HG03045 (cell line): ENCODE measurements around the gene ANKRD28.
"Not testable (repeated sequence)": the region's sequence is repeated elsewhere in the genome, so short reads cannot be mapped to it uniquely, and the experiment has no call there.

ENCODE experiments used
- ATAC-seq: cut with Tn5 transposase; IDR thresholded peaks from one replicate; pipeline ENCODE4 v1.9.1; 2021; ENCODE audit warnings: mild to moderate bottlenecking, moderate library complexity; ENCODE audit not compliant: unreplicated experiment

The ANKRD28 gene

DNA sequence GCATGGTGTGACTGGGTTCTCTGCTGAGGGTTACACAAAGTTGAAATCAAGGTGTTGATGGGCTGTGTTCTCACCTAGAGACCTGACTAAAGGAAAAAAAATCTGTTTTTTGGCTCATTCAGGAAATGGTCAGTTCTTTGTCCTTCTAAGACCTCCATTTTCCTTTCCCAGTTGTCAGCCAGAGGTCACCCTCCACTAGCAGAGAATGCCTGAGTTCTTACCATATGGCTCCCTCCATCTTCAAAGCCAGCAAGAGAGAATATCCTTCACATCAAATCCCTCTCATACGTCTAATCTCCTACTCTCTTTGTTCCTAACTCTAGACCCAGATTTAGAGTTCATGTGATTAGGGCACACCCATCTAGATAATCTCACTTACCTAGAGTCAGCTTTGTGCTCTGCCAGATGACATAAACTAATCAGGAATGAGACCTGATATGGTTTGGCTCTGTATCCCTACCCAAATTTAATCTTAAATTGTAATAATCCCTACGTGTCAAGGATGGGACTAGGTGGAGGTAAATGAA, 19.4 kb downstream of the ANKRD28 start:
- ATAC-seq, result no peak

DNA sequence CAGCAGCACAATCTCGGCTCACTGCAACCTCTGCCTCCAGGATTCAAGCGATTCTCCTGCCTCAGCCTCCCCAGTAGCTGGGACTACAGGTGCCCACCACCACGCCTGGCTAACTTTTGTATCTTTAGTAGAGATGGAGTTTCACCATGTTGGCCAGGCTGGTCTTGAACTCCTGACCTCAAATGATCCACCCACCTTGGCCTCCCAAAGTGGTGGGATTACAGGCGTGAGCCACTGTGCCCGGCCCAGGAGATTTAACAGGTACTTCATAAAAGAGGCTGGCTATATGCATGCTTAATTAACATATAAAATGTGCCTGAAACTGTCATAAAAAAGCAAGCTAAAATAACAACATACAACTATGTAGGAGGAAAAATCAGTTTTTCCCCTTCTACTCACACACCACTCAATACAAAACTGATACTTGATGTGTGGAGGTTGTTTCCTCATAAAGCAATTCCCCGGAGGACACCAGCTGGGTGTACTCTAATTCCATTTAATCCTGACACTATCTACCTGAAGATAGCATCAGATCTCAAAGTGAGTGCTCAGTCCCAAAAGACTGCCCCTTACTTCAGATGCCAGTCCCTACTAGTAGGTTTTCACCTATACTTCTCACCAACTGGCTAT, 22.7 kb downstream of the ANKRD28 start:
- ATAC-seq, result peak; percentile 78

DNA sequence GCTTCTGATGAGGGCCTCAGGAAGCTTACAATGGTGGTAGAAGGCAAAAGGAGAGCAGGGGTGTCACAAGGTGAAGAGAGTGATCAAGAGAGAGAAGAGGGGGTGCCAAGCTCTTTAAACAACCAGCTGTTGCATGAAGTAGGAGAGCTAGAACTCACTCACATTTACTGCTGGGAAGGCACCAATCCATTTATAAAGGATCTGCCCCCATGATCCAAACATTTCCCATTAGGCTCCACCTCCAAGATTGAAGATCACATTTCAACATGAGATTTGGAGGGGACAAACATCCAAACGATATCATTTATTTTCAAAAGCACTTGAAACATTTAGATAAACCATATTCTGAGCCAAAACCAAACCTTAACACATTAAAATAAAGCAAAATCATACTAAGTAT, 26.3 kb downstream of the ANKRD28 start:
- no peak for ATAC-seq

DNA sequence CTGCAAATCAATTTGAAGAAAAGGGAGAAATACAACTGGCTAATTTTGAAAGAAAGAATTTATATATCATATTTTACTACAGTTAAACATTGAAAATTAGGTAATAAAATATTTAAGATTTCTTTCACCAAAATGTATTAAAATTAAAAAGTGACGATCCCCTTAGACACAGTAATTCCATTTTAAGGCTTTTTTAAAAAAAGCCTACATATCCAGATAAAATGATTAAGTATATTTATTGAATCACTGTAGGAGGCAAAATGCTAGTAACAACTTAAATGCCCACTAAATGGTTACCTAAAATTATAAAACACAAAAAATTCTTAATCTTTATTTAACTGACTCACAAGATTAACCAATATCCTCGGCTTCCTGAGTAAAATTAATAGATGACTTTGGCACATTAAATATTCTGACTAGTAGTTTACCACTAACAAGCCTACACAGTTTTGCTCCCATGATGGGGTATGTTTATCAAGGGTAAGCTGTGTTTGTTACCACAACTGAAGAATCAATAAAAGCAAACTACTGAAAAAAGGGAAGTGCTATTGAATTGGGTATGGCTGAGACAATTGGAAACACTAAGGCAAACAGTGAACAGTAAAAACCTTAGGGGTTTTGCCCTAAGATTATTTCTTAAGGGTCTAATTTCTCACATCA, 28.4 kb downstream of the ANKRD28 start:
- ATAC-seq, result no peak

DNA sequence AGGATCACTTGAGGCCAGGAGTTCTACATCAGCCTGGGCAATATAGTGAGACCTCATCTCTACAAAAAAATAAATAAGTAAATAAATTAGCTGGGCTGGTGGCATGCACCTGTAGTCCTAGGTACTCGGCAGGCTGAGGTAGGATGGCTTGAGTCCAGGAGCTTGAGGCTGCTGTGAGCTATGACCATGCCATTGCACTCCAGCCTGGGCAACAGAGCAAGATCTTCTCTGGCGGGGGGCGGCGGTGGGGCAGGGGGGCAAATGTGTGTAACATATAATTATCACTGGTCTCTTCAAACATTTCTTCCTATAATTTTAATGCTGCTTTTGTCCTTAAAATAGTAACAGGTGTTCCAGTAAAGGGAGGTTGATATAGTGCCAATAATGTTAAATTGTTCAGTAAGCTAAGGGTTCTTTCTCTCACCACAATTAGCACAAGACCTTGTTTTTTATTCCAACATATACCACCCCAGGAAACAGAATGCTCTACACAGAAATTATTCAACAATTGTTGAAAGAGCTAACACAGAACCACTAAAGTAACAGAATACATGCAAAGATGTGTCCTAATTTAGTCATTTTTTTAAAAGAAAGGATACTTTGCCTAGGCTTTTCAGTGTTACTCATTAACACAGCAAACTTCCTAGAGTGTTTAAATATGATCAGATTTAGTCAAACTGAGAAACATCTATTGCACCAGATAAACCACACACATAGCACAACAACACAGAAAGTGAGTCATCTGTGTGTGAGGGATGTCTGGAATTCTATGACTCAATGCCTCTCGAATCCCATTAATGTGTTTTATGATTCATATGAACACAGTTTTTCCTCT, 29.1 kb downstream of the ANKRD28 start:
- ATAC-seq, result peak; percentile 82

DNA sequence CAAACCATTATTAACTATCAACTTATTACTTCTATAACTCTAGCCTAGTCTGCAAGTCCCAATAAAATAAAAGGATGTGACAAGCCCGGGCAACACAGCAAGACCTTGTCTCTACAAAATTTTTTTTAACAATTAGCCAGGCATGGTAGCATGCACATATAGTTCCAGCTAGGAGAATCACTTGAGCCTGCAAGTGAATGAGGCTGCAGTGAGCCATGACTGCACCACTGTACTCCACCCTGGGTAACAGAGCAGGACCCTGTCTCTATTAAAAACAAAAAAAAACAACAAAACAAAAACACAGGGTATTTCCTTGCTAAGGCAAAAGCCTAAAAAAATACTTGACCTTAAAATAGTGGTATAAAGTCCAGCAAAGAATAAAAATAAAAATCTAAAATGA, 31.4 kb downstream of the ANKRD28 start:
- ATAC-seq, result no peak

DNA sequence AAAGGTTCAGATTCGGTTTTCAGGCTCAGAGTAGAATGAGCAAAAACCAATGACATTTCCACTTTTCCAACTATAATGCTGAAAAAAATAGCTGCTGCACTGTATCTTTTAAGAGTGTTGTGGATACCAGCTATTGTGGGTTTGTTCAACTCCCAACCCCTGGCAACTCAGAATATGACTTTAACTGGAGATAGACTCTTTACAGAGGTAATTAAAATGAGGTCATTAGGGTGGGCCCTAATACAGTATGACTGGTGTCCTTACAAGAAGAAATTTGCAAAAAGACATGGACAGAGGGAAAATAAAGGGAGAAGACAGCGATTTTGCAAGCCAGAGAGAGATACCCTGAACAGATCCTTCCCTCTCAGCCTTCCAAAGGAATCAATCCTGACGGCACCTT, 39.5 kb downstream of the ANKRD28 start:
- ATAC-seq, result no peak

DNA sequence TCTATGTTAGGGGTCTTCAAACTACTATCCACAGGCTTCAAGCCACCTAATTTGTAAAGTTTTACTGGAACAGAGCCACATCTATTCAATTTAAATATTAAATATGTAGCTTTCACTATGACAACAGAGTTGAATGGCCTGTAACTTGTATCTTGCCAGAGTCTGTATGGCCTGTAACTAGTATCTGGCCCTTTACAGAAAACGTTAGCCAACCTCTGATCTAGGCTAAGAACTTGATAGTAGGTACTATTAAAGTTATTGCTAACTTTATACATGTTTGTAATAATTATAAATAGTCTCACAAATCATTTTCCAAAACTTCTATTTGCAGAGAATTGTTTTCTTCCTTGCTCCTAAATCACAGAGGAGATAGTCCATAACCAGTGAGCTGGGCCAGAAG, 40.0 kb downstream of the ANKRD28 start:
- no peak for ATAC-seq

DNA sequence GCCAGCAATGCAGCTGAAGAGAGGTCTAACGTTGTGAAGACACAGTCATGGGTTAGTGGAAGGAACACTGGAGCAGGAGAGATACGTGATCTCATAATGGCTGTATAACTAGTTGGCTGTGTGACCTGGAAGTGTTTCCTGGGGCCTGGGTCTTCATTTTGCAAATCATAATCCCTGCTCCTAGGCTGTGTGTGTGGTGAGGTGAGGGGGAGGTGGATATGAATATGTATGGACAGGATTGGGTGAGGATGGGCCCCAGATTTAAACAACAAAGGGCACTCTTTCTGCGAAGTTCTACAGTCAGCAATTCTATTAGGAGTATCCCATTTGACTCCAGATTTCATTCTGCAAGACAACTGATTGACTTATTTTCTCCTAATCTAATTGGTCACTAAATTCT, 41.3 kb downstream of the ANKRD28 start:
- ATAC-seq, result no peak

DNA sequence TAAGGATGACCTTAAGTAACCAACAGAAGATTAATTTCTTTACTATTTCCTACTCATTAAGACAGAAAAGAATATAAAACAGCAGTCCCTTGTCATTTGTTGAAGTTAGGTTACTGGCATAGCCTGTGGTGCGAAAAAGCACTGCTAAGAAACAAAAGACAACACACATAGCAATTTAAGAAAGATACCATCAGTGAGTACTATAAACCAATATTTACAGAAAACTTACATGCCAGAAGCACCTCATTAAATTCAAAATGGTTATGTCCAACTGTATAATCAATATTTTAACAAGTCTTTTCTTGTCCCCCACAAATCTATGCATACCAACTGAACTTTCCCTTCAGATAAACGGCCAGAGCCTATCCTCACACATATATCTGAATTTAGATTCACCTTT, 42.0 kb downstream of the ANKRD28 start:
- ATAC-seq, result no peak

DNA sequence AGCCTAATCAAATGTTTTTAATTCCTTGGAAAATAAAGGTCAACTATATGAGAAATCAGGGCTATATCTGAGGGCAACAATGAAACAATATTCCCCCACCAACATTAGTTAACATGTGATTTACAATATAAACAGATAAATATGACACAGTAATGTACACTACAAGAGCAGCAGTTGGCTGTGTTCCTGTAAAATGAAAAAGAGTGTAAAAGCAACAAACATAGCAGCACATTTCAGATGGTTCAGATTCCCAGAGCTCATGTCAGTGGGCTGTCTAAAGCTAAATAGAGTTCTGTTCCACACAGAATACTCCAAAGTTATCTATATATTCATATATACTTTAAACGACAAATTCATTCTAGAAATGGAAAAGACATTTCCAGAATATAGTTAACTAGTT, 42.6 kb downstream of the ANKRD28 start:
- ATAC-seq, result no peak

DNA sequence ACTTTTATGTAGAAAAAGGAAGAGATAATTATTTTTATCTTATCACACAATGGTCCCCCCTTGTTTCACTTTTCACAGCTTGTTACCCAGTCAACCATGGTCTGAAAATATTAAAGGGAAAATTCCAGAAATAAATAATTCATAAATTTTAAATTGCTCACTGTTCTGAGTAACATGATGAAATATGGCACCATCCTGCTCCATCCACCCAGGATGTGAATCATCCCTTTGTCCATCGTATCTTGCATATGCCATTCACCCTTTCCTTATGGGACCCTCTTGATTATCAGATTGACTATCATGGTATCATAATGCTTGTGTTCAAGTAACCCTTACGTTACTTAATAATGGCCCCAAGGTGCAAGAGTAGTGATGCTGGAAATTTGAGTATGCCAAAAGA, 43.7 kb downstream of the ANKRD28 start:
- no peak for ATAC-seq

DNA sequence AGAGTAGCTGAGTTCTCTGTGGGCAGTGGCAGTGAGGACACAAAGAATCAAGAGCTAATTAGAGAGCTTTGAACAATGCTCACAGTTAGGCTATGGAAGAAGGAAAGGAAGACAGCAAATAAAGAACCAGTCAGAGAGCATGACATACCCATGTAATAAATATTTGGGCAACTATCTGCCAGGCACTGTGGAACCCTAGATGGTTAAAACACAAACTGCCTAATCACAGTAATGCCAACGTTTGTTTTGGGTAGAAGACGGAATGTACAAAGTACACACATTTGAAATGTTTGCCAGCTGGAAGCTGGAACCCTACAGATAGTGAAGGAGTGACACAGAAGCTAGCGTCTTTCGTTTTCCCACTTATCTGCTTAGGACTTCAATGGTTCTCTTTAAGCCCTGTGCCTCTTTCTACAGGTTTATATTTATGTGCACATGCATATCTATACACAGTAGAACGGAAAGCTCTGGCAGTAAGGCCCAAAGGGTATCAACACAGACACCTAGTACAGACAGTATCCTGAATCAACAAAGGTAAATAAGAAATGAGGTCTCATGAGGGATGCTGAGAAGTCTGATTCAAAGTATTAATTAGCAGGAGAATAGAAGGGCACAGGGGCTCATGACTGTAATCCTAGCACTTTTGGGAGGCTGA, 44.6 kb downstream of the ANKRD28 start:
- ATAC-seq, result no peak

DNA sequence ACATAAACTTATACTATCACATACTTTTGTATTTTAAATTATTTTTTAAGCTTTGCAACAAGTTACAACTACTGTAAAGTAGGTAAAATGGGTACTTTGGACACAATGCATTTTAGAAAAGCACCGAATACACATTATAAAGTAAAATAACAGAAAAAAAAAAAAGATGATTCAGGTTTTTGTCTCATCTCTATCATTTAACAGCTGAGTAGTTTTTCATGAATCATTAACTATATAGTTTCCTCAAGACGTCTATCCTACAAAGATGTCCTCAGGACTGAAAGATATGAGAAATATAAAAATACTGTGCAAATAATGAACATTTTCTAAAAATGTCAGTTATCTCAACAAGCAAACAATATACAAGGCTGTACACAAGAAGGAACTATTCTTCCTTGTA, 46.9 kb downstream of the ANKRD28 start:
- ATAC-seq, result no peak

DNA sequence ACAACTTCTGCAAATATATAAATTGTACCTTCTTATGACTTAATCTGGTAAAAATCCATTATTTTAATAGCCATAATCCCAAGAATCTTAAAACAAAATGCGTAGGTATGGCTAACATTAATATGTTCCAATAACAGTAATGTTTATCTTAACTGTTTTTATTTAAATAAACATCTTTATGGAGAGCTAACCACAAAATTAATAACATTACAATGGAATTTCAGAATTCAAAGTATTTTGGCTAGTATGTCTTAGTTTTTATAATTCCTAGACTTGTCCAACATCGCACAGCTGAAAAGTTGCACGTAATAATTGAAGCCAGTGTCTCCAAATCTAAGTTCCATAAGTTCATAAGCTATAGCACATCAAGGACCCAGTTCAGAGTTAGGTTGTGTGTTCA, 47.6 kb downstream of the ANKRD28 start:
- ATAC-seq, result no peak

DNA sequence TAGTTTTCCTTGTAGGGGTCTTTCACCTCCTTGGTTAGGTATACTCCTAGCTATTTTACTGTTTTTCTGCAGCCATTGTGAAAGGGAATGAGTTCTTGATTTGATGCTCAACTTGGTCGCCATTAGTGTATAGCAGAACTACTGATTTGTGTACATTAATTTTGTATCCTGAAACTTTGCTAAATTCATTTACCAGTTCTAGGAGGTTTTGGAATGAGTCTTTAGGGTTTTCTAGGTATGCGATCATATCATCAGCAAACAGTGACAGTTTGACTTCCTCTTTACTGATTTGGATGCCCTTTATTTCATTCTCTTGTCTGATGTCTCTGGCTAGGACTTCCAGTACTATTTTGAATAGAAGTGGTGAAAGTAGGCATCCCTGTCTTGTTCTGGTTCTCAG, 51.9 kb downstream of the ANKRD28 start:
- ATAC-seq, result not testable (repeated sequence)

DNA sequence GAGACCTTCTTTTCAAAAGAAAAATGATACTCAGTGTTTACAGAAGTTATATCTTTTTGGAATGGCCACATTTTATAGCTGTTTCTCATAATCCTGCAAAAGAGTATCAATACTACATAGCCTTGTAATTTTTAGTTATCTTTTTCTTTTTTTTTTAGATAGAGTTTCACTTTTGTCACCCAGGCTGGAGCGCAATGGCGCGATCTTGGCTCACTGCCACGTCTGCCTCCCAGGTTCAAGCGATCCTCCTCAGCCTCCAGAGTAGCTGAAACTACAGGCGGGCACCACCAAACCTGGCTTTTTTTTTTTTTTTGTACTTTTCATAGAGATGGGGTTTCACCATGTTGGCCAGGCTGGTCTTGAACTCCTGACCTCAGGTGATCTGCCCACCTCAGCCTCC, 53.6 kb downstream of the ANKRD28 start:
- ATAC-seq, result no peak

DNA sequence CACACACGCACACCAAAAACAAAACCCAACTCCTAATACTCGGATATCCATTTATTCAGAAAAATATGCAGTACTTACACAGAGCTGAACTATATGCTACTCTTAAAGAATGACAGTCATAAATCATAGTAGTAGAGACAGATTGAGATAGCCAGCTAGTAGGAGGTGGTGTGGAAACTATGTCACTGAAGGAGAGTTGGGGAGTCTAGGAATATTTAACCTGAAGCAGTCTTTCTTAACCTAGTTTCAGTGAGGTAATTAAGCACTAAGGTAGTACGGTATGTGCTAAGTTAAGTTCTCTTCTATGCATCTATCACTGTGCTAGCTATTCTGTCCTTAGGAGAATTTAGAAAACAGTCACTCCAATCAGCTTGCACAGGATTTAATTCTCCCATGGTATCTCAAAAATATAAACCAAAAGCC, 54.2 kb downstream of the ANKRD28 start:
- no peak for ATAC-seq

DNA sequence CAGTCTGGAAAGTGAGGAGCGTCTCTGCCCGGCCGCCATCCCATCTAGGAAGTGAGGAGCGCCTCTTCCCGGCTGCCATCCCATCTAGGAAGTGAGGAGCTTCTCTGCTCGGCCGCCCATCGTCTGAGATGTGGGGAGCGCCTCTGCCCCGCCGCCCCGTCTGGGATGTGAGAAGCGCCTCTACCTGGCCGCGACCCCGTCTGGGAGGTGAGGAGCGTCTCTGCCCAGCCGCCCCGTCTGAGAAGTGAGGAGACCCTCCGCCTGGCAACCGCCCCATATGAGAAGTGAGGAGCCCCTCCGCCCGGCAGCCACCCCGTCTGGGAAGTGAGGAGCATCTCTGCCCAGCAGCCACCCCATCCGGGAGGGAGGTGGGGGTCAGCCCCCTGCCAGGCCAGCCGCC, 55.5 kb downstream of the ANKRD28 start:
- not testable (repeated sequence) for ATAC-seq

DNA sequence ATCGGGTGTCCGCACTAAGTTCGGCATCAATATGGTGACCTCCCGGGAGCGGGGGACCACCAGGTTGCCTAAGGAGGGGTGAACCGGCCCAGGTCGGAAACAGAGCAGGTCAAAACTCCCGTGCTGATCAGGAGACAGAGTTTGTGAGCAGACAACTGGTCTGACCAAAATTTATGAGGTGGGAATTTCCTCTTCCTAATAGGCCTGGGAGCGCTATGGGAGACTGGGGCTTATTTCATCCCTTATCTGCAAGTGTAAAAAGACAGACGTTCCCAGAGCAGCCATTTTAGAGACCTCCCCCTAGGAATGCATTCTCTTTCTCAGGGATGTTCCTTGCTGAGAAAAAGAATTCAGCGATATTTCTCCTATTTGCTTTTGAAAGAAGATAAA, 59.2 kb downstream of the ANKRD28 start:
- not testable (repeated sequence) for ATAC-seq

DNA sequence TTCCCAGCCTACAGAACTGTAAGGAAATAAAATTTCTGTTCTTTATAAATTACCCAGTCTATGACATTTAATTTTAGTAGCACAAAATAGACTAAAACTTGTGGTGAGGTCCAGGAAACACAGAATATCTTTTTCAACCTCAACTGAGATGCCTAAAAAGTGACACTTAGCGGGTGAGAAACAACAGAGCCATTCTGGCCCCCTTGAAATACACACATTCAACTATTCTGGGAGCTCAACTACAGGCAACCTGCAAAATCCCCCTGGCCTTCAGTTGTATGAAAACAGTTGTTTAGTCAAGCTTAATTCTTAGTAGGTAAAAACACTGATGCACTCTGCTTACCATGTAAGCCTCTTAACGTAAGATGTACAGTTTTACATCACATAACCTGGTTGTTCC, 66.8 kb downstream of the ANKRD28 start:
- no peak for ATAC-seq
